Left cardiac atrium (tissue), 4 donors: Measurements from ENCODE around the gene ZNF281. TPM values are rescaled to one million over a fixed set of nuclear protein-coding genes. Genes with fewer than 3 reads are reported as not detected.
A peak's percentile ranks its signal among the peaks of the same experiment; 100 is the strongest.

Experiments
- ATAC-seq, 2 donors: fragments of 200-7000 bp; cut with Tn5 transposase; one replicate each; pipeline ENCODE4 v1.9.1; 2020; ENCODE audit warnings: mild to moderate bottlenecking in 2 of 2, moderate library complexity in 2 of 2
- DNase-seq: peaks from one replicate; pipeline ENCODE4 v3.0.0-alpha.2; 2020
- intact Hi-C, 2 donors: fragments of 100-400 bp; cut with DNase I; formaldehyde crosslinking; loops; one replicate each; pipeline versions ENCODE4 v1.14.1 to v1.15.1; 2022 to 2023
- total RNA-seq, 2 donors: library from RNA; stranded (reverse); fragmentation: NEBNext Ultra II Directional; extraction: Animal tissue kit (Norgen Biotek cat#: 25700); gene quantifications; one replicate each; pipeline ENCODE4 v1.2.1, GENCODE V29; 2021
- donor health status: DM: no; HTN: yes; CAD: no.
- donor health status: DM: no; HTN: yes; CAD: no; lungs with severe emphysema.
- donor health status: DM: yes; HTN: yes; CAD: no.
- donor health status: Dilated cardiomyopathy.

Gene ZNF281
- total RNA-seq, 2 donors from 2014 or later = 7.0 to 9.2 TPM

DNA sequence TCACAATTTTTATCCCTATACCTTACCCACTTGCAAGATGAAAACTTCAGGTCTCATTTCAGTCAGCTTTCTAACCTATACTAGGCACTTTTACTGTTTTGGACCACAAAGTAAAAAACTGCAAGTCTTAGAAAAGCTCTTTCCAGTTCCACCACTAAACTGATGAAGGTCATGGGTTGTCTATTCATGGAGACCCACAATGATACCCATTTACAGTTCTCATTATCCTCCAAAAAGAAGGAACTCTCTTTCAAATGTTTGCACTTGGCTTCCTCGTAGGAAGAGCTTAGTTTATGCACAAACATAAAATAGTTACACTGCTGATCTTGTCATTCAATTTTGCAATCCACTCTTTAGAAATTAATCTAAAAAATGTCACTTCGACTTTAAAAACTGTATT is 9.3 kb downstream of the ZNF281 start:
- ATAC-seq (no peak), DNase-seq (no peak)
- intact Hi-C loops = no loop called here

DNA sequence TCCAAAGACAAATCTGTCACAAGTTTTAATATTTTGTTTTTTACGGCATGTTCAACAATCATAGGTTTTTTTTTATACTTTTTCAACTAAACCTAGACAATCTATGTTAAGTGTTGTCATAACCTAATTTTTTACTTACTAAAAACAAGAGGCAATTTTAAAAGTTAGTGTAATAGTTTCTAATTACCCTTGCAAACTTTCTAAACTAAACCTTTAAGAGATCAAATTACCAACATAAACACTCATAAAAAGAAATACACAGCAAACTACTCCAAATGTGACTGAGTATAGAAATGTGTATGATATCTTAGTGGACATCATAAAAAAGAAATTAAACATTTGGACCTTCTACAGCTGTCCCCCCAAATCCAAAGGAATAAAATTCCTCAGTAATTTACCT is 10.0 kb downstream of the ZNF281 start:
- no peak for ATAC-seq
- no peak for DNase-seq
- intact Hi-C loops = no loop called here

DNA sequence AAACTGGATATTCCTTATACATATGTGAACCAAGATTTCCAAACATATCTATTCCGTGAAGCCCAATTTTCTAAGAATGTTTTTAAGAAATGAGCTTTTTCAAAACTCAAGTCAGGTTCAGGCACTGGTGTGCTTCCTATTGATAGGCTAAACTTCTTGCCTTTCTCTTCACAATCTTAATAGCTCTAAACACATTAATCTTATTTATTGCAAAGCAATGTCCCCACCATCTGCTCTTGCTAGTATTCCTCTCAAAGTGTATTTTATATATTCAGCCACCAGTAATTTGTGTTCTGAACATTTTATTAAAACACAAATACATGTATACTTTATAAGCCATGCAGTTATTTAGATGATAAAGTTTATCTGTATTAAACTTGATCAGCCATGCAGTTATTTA is 11.5 kb downstream of the ZNF281 start:
- DNase-seq (no peak), ATAC-seq (no peak)
- intact Hi-C loops = no loop called here

DNA sequence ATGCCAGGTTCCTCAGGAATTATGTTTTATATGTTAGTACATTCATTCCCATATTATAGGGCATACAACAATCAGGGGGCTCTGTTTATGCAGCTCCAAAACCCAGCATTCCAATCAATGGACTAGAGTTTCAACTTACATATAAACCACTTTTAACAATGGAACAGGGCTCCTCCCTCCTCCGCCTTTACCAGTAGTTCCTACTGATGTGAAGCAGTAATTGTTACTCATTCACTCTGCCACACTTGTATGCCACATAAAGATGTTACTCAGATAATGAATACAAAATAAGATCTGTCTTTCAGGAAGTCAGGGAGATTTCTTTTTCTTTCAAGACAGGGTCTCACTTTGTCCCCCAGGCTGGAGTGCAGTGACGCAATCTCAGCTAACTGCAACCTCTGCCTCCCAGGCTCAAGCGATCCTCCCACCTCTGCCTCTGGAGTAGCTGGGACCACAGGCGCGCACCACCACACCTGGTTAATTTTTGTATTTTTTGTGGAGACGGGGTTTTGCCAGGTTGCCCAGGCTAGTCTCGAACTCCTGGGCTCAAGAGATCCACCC is 17.1 kb downstream of the ZNF281 start:
- DNase-seq = no peak
- intact Hi-C loops = no loop called here
- ATAC-seq = no peak

DNA sequence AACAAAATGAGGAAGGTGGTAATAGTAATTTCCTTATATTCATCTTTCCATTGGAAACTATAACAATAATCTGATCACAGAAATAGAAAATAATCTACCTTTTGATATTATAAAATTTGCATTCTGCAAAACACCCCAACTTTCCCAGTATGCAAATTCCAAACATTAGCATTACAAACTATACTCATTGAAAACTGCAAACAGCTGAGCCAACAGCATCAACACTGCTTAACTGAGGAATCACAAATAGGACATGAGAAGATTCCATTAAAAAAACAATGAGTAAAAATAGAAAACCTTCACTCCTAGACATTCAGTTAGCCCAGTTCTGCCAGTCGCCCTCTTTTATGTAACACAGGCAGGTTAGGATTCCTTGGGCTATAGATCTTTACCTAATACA is 18.1 kb downstream of the ZNF281 start:
- ATAC-seq (no peak), DNase-seq (no peak)
- intact Hi-C loops = no loop called here

DNA sequence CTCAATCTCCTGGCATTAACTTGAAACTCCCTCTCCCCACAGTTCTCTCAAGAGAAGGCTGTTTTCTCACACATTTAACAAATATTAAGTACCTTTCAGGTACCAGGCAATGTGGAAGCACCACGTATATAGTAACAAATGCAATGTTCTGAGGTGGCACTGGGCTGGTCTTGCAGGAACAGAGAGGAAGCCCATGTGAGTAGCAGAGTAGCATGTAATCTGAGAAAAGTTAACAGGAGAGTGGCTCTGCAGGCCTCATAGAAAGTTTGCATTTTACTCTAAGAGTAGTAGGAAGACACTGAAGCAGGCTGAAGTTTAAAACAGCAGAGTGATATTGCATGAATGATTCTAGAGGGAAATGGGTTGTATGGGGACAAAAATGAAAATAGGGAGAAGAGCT is 21.0 kb downstream of the ZNF281 start:
- ATAC-seq = no peak
- DNase-seq = no peak
- intact Hi-C loops = no loop called here

DNA sequence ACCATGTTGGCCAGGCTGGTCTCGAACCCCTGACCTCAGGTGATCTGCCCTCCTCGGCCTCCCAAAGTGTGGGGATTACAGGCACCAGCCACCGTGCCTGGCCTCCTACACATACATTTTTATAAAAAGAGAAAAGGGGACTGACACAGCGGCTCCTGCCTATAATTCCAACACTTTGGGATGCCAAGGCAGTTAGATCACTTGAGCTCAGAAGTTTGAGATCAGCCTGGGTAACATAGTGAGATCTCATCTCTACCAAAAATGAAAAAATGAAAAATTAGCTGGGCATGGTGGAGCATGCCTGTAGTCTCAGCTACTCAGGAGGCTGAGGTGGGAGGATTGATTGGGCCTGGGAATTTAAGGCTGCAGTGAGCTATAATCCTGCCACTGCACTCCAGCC is 23.4 kb downstream of the ZNF281 start:
- no peak for ATAC-seq
- intact Hi-C loops = no loop called here

DNA sequence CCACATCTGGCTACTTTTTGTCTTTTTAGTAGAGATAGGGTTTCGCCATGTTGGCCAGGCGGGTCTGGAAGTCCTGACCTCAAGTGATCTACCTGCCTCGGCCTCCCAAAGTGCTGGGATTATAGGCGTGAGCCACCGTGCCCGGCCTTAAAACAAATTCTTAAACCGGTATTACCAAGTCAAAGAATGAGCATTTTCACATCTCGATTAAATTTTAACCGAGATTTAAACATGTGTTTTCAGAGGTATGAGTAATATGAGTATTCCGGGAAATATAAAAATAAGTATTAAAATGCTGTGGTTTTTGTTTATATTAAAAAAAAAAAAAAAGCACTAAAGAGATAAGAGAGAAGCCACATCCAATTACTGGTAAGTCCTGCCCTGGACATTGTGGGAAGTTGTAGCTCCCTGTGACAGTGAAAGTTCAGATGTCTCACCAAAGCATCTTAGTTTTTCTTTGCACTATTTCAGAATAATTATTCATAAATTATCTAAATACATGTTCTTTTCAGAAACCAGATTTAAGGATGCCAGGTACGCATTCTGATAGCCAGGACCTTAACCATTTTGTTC is 24.9 kb downstream of the ZNF281 start:
- DNase-seq = no peak
- ATAC-seq = no peak
- intact Hi-C loops = no loop called here

More for the DNA sequence above, 23.4 kb downstream of the ZNF281 start:
- no peak for DNase-seq

DNA sequence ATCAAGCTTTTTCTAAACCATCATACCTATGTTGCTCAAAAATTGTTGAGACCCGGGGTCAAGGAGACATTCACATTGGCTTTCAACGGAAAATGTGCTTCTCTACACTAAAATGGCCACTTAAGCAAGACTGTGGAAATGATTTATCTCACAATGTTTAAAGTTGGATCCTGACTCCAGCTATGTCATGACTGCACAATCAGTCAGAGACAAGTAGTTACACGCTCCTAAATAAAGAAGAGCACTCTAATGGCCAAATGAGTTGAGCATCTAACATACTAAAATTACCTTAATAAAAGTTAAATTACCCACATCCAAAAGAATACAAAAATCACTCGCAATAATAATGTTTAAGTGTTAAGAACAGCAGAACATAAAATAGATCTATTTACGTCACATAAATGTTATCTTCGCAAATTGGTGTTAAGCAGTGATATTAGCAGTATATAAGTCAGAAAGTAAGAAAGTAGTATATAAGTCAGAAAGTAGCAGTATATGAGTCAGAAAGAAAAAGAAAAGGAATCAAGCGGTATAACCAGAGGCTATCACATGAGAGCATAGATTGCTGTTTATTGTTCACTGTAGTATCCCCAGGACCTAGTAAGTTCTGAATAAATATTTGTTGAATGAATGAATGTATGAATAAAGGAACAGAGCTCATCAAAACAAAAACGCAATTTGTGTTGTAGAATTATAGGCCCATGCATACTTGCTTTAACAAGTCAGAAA is 28.4 kb downstream of the ZNF281 start:
- no peak for ATAC-seq
- DNase-seq = no peak
- intact Hi-C loops = no loop called here

DNA sequence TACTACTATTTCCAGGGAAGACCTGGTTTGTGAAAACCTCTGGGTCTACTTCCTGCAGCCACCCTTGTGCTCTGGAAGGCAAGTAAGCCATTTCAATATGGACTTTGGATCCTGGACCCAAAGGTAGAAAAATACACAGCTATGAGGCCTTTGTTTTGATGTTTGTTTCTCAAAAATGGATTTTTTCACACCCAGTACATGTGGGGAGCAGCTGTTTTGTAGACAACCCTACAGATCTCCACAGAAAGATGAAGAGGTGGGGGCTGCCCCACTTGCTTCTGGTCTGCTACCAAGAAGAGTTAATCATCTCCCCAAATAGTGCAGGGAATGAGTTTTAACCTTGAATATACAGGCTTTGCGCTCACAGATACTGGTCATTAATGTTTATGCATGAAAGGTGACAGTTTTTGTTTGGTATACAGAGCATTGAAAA is 29.2 kb downstream of the ZNF281 start:
- DNase-seq (no peak), ATAC-seq (no peak)
- intact Hi-C loops = no loop called here

DNA sequence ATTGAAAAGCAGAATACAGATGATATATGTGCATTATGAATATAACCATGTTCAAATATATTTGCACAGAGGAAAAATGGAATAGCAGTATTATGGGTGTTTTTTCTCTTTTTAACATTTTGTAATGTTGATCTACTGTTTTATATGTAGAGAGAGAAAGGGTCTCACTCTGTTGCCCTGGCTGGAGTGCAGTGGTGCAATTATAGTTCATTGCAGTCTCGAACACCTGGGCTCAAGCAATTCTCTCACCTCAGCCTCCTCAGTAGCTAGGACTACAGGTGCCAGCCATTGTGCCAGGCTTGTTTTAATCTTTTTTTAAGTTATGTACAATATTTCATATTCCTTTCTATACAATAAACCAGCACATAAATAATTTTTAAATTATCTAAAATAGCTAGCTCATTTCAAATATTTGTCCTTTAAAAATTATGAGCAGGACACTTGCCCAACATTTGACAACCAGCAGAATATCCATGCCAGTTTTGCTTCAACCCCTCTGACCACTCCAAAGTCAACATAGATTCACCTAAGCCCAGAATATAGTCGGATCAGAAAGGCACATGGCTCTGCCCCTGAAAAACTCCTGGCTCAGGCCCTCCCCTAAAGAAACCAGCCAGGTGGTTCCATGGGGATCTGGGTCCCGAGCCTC is 29.8 kb downstream of the ZNF281 start:
- no peak for ATAC-seq
- intact Hi-C loops = no loop called here

DNA sequence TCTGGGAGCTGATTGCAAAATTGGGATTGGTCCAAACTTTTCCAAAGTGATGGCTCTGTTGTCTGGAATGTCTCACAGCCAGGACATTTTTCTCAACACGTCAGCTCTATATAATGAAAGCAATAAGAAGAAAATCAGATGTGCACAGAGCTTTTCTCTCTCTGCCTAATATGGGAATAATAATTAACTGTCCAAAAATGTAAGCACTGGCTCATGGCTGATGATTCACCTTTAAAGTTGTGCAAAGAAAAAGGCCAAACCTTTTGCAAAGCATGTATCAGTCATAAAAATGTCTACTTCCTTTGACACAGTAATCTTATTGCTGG is 30.4 kb downstream of the ZNF281 start:
- intact Hi-C loops = no loop called here
- peak in 1 of 2 donors; percentile 62 for ATAC-seq

More for the DNA sequence above, 29.8 kb downstream of the ZNF281 start:
- no peak for DNase-seq

DNA sequence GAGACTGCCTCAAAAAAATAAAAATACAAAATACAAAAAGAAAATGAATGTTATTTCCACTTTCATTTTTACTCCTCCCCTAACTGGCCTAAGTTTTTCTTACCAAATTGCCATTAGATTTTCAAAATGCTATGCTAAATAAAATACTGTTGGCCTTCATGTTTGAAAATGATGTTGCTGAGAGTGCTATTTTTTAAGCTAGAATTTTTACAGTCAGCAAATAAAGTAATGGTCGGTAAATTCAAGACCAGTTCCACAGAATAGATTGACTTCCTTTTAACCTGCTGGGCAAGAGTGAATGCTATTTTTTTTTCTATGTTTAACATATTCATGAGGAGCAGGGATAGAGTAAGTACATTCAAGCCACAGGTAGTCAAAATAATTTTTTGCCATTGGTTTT is 31.7 kb downstream of the ZNF281 start:
- DNase-seq (no peak), ATAC-seq (no peak)
- intact Hi-C loops = no loop called here

More for the DNA sequence above, 30.4 kb downstream of the ZNF281 start:
- DNase-seq = no peak

DNA sequence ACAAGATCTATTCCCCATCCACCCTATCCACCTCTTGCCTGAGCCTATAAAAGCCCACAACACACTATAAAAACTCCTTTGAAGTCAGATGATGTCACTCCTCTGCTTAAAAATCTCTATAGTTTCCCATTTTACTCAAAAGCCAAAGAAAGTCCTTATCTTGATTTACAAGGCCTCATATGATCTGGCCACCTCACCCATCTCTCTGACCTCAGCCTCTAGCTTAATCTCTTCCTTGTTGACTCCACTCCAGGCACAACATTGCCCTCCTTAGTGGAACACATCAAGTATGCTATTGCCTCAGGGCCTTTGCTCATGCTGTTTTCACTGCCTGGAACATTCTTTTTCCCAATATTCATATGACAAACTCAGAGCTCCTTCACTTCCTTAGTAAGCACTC is 33.3 kb downstream of the ZNF281 start:
- intact Hi-C loops = no loop called here
- DNase-seq (no peak), ATAC-seq (no peak)

DNA sequence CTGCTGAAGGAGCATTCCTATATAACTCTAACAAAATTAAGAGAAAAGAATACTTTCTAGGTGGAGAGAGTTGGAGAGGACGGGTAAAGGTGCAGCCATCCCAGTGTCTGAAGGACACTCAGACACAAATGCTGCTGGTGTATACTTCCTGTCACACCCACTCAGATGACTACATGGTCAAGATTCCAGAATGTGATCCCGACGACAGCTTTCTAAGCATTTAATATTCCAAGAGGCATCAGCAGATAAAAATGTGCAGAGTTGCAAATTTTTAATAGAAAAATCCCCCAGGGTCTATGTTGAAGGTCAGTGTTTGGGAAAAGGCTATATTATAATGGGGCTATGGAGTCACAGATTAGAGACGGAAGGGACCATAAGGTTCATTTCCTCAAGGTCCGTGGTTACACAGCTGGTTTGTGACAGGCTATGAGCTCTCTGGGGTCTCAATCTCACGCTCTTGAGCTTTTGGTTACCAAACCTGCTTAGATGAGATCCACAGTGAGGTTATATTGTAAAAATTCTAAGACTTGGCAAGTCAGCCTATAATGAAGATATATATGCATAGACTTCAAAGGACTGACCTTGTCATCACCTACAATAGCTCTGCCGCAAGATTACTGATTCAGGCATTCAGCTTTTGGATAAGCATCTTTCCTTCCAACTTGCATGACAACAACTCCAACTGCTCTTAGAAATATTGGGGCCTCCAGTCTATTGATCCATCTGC is 35.1 kb downstream of the ZNF281 start:
- no peak for ATAC-seq
- no peak for DNase-seq
- intact Hi-C loops = no loop called here

DNA sequence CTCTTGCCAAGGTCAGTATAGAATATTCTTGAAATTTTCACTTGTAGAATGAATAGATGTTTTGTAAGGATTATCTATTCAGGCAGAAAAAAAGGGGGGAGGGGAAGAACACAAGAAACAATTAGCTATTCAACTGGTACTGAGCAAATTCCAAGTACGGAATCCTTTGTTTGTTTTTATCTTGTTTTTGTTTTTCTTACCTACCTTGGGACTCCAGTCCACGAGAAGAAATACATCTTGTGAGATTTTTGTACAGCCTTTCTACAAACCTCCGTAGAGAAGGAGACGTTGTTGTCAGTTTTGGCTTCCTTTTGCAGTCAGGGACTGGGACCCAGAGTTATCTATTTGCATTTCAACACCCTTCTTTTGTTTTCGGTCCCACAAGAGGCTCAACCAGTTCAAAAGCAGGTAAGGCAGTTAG is 36.0 kb downstream of the ZNF281 start:
- no peak for ATAC-seq
- DNase-seq = no peak
- intact Hi-C loops = no loop called here

DNA sequence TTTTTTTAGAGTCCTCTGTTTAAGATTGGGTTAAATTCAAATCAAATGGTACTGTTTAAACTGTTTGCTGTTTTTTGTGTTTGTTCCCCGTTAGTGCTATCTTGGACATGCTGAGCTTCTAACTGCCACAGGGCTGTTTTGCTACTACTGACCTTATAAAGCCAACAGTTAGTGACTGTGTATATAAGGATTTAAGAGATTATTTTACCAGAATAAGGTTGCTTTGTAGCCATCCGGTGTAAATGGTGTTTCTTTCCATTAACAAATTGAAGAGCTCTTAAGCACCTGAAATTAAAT is 37.0 kb downstream of the ZNF281 start:
- DNase-seq = no peak
- intact Hi-C loops = no loop called here
- no peak for ATAC-seq

DNA sequence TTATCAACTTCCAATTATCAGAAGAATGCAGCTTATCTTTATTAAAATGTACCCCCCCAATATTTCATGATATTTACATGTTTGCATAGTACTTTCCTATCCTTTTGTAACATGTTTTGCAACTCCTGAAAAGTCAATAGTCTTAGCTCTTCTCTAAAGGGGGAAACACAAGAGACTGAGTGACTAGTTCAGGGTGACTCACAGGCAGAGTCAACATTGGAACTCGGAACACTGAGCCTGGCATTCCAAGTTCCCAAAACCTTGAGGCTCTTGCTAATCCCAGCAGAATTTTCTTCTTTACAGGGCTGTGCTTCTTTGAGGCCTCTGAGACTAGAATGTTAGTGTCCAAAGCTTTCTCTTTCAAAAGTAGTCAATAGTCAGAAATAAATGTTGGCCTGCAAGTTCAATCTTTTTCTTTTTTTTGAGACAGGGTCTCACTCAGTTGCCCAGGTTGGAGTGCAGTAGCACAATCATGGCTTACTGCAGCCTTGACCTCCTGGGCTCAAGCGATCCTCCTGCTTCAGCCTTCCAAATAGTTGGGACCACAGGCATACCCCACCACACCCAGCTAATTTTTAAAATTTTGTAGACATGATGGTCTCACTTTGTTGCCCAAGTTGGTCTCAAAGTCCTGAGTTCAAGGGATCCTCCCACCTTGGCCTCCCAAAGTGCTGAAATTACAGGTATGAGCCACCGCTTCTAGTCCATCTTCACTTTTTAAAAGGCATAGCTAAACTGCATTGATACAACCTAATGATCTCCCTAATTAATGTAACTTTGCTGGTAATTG is 37.5 kb downstream of the ZNF281 start:
- no peak for ATAC-seq
- no peak for DNase-seq
- intact Hi-C loops = no loop called here

DNA sequence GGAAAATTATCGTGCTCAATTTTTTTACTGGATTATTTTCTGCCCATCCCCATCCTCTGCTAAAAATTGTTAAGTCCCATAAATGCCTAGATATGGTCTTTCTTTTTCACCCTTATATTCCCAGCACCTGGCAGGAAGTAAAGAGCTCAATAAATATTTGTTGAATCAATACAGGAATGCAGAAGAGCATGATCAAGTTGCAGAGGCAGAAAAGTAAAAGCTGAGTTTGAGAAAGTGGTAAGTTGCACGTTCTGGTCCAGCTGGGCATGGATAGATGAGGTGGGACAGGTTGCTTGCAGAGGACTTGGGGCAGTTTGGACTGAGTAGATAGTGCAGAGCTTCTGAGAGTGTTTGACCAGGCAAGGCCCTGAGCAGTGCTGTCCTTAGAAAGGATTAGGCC is 40.1 kb downstream of the ZNF281 start:
- ATAC-seq = no peak
- intact Hi-C loops = no loop called here
- no peak for DNase-seq
